ENCODE measurements around the gene KMT2B. TPM values are rescaled to one million over a fixed set of nuclear protein-coding genes. Genes with fewer than 3 reads are reported as not detected.

The KMT2B gene
- total RNA-seq, 1 experiment from 2014 or later, result 15.1 TPM

- Histone ChIP-seq H3K4me1 (no peaks in the 10 kb centered on the region), H3K4me3 (no peak overlapping the region), H3K27me3 (no peaks in the 10 kb centered on the region), H3K36me3 (peaks cover 93% of the 10 kb centered on the region), H3K9me3 (replicated peaks) (no peaks in the 10 kb centered on the region), H3K27ac (no peak overlapping the region)
- no peak for DNase-seq
Measured at GRCh38 chr19:35727053-35727955, 9.5 kb downstream of the KMT2B start.

- H3K27ac ChIP-seq, result no peak overlapping the region
- H3K4me1 ChIP-seq, result no peaks in the 10 kb centered on the region
- no peak for DNase-seq
- no peaks in the 10 kb centered on the region for H3K27me3 ChIP-seq
- H3K36me3 ChIP-seq, result peaks cover 92% of the 10 kb centered on the region
- H3K9me3 ChIP-seq (replicated peaks), result no peaks in the 10 kb centered on the region
- no peak overlapping the region for H3K4me3 ChIP-seq
Measured at GRCh38 chr19:35727956-35728706, 10.3 kb downstream of the KMT2B start.

- Histone ChIP-seq H3K36me3 (peaks cover 89% of the 10 kb centered on the region), H3K27me3 (no peaks in the 10 kb centered on the region), H3K27ac (no peak overlapping the region), H3K4me1 (no peaks in the 10 kb centered on the region), H3K4me3 (no peak overlapping the region), H3K9me3 (replicated peaks) (no peaks in the 10 kb centered on the region)
- DNase-seq, result no peak
Measured at GRCh38 chr19:35729021-35729420, 11.2 kb downstream of the KMT2B start.

GRCh38 chr19:35729763-35730162, 12.0 kb downstream of the KMT2B start:
- Histone ChIP-seq H3K36me3 (peaks cover 90% of the 10 kb centered on the region), H3K27me3 (no peaks in the 10 kb centered on the region), H3K4me1 (no peaks in the 10 kb centered on the region), H3K27ac (no peak overlapping the region), H3K9me3 (replicated peaks) (no peaks in the 10 kb centered on the region), H3K4me3 (no peak overlapping the region)
- no peak for DNase-seq

- H3K36me3 ChIP-seq, result peaks cover 88% of the 10 kb centered on the region
- DNase-seq, result no peak
- H3K27ac ChIP-seq, result no peak overlapping the region
- H3K27me3 ChIP-seq, result no peaks in the 10 kb centered on the region
- no peaks in the 10 kb centered on the region for H3K4me1 ChIP-seq
- no peaks in the 10 kb centered on the region for H3K9me3 ChIP-seq (replicated peaks)
- H3K4me3 ChIP-seq, result no peak overlapping the region
Measured at GRCh38 chr19:35730326-35730725, 12.5 kb downstream of the KMT2B start.

- no peaks in the 10 kb centered on the region for H3K4me1 ChIP-seq
- H3K27me3 ChIP-seq, result no peaks in the 10 kb centered on the region
- DNase-seq, result no peak
- no peak overlapping the region for H3K4me3 ChIP-seq
- H3K9me3 ChIP-seq (replicated peaks), result no peaks in the 10 kb centered on the region
- H3K36me3 ChIP-seq, result peaks cover 86% of the 10 kb centered on the region
- H3K27ac ChIP-seq, result no peak overlapping the region
Measured at GRCh38 chr19:35731353-35731752, 13.6 kb downstream of the KMT2B start.

GRCh38 chr19:35731779-35732405, 14.1 kb downstream of the KMT2B start:
- Histone ChIP-seq H3K4me3 (no peak overlapping the region), H3K9me3 (replicated peaks) (no peaks in the 10 kb centered on the region), H3K27ac (no peak overlapping the region), H3K27me3 (no peaks in the 10 kb centered on the region), H3K4me1 (no peaks in the 10 kb centered on the region), H3K36me3 (peaks cover 85% of the 10 kb centered on the region)
- no peak for DNase-seq

- H3K9me3 ChIP-seq (replicated peaks), result no peaks in the 10 kb centered on the region
- DNase-seq, result no peak
- no peak overlapping the region for H3K4me3 ChIP-seq
- H3K4me1 ChIP-seq, result no peaks in the 10 kb centered on the region
- H3K27me3 ChIP-seq, result no peaks in the 10 kb centered on the region
- no peak overlapping the region for H3K27ac ChIP-seq
- H3K36me3 ChIP-seq, result peaks cover 80% of the 10 kb centered on the region
Measured at GRCh38 chr19:35732540-35733179, 14.9 kb downstream of the KMT2B start.

GRCh38 chr19:35733180-35734125, 15.7 kb downstream of the KMT2B start:
- no peak for DNase-seq
- Histone ChIP-seq H3K36me3 (peaks cover 74% of the 10 kb centered on the region), H3K4me3 (no peak overlapping the region), H3K9me3 (replicated peaks) (no peaks in the 10 kb centered on the region), H3K27ac (no peak overlapping the region), H3K4me1 (no peaks in the 10 kb centered on the region), H3K27me3 (no peaks in the 10 kb centered on the region)

- DNase-seq, result no peak
- Histone ChIP-seq H3K27me3 (no peaks in the 10 kb centered on the region), H3K9me3 (replicated peaks) (no peaks in the 10 kb centered on the region), H3K36me3 (peaks cover 70% of the 10 kb centered on the region), H3K4me1 (no peaks in the 10 kb centered on the region), H3K4me3 (no peak overlapping the region), H3K27ac (no peak overlapping the region)
Measured at GRCh38 chr19:35734273-35734672, 16.5 kb downstream of the KMT2B start.

- DNase-seq, result no peak
- Histone ChIP-seq H3K4me3 (no peak overlapping the region), H3K9me3 (replicated peaks) (no peaks in the 10 kb centered on the region), H3K27me3 (no peaks in the 10 kb centered on the region), H3K36me3 (peaks cover 64% of the 10 kb centered on the region), H3K4me1 (no peaks in the 10 kb centered on the region), H3K27ac (no peak overlapping the region)
Measured at GRCh38 chr19:35734889-35735288, 17.1 kb downstream of the KMT2B start.

GRCh38 chr19:35736913-35737886, 19.4 kb downstream of the KMT2B start:
- no peaks in the 10 kb centered on the region for H3K4me1 ChIP-seq
- H3K27ac ChIP-seq, result no peak overlapping the region
- H3K27me3 ChIP-seq, result no peaks in the 10 kb centered on the region
- H3K36me3 ChIP-seq, result peaks cover 41% of the 10 kb centered on the region
- H3K4me3 ChIP-seq, result no peak overlapping the region
- no peak for DNase-seq
- H3K9me3 ChIP-seq (replicated peaks), result no peaks in the 10 kb centered on the region

Measured in SJCRH30 (cell line).